ENCODE data around the gene BECN2. TPM values are rescaled to one million over a fixed set of nuclear protein-coding genes. Genes with fewer than 3 reads are reported as not detected.

BECN2 gene
- total RNA-seq: not detected

- Mint-ChIP-seq H3K36me3 (no peaks in the 10 kb centered on the region), H3K4me1 (no peaks in the 10 kb centered on the region), H3K9me3 (ENCODE audit: low read depth) (no peaks in the 10 kb centered on the region), H3K4me3 (no peak within 1 kb of the TSS), H3K27ac (no peak within 1 kb of the TSS), H3K27me3 (no peaks in the 10 kb centered on the region)
- CTCF ChIA-PET: no interaction called here
- ATAC-seq (no peak), DNase-seq (no peak)
Observed at GRCh38 chr1:241957692-241958494, at the start of gene BECN2. TSS of gene BECN2 (plus strand) at chr1:241957767. CDS start at chr1:241957767, 0 bp downstream.

- Mint-ChIP-seq H3K4me1 (no peaks in the 10 kb centered on the region), H3K27me3 (no peaks in the 10 kb centered on the region), H3K4me3 (no peak overlapping the region)
Observed at GRCh38 chr1:241916196-241916595, 41.4 kb upstream of the BECN2 start.

GRCh38 chr1:241917487-241917886 is 40.1 kb upstream of the BECN2 start:
- DNase-seq (no peak), ATAC-seq (no peak)
- Mint-ChIP-seq H3K4me3 (no peak overlapping the region), H3K36me3 (no peaks in the 10 kb centered on the region), H3K9me3 (ENCODE audit: low read depth) (no peaks in the 10 kb centered on the region), H3K27me3 (no peaks in the 10 kb centered on the region), H3K27ac (no peak overlapping the region), H3K4me1 (no peaks in the 10 kb centered on the region)
- CTCF ChIA-PET: no interaction called here

More at GRCh38 chr1:241916196-241916595, 41.4 kb upstream of the BECN2 start:
- Mint-ChIP-seq H3K36me3 (peaks cover 2% of the 10 kb centered on the region), H3K27ac (no peak overlapping the region), H3K9me3 (ENCODE audit: low read depth) (no peaks in the 10 kb centered on the region)
- CTCF ChIA-PET: no interaction called here
- ATAC-seq: no peak
- DNase-seq: no peak

GRCh38 chr1:241918879-241919278 is 38.7 kb upstream of the BECN2 start:
- CTCF ChIA-PET: no interaction called here
- no peak for ATAC-seq
- H3K4me3 Mint-ChIP-seq: no peak overlapping the region
- no peaks in the 10 kb centered on the region for H3K36me3 Mint-ChIP-seq
- no peaks in the 10 kb centered on the region for H3K9me3 Mint-ChIP-seq (ENCODE audit: low read depth)
- no peak overlapping the region for H3K27ac Mint-ChIP-seq
- DNase-seq: no peak
- no peaks in the 10 kb centered on the region for H3K27me3 Mint-ChIP-seq
- no peaks in the 10 kb centered on the region for H3K4me1 Mint-ChIP-seq

- no peak overlapping the region for H3K4me3 Mint-ChIP-seq
- CTCF ChIA-PET: no interaction called here
- no peaks in the 10 kb centered on the region for H3K9me3 Mint-ChIP-seq (ENCODE audit: low read depth)
- no peaks in the 10 kb centered on the region for H3K27me3 Mint-ChIP-seq
- DNase-seq: no peak
- no peak for ATAC-seq
- no peaks in the 10 kb centered on the region for H3K36me3 Mint-ChIP-seq
- no peak overlapping the region for H3K27ac Mint-ChIP-seq
- H3K4me1 Mint-ChIP-seq: no peaks in the 10 kb centered on the region
Observed at GRCh38 chr1:241924080-241924808, 33.3 kb upstream of the BECN2 start.

- ATAC-seq (no peak), DNase-seq (no peak)
- Mint-ChIP-seq H3K27me3 (no peaks in the 10 kb centered on the region), H3K27ac (no peak overlapping the region), H3K4me3 (no peak overlapping the region), H3K36me3 (no peaks in the 10 kb centered on the region), H3K9me3 (ENCODE audit: low read depth) (no peaks in the 10 kb centered on the region), H3K4me1 (no peaks in the 10 kb centered on the region)
- CTCF ChIA-PET: no interaction called here
Observed at GRCh38 chr1:241926141-241926540, 31.4 kb upstream of the BECN2 start.

GRCh38 chr1:241927321-241927720 is 30.2 kb upstream of the BECN2 start:
- Mint-ChIP-seq H3K27ac (no peak overlapping the region), H3K36me3 (no peaks in the 10 kb centered on the region), H3K27me3 (no peaks in the 10 kb centered on the region), H3K4me1 (no peaks in the 10 kb centered on the region), H3K9me3 (ENCODE audit: low read depth) (no peaks in the 10 kb centered on the region), H3K4me3 (no peak overlapping the region)
- CTCF ChIA-PET: interaction anchor here (0.7 kb wide), 1 partner anchor 132 kb away, joined by 3 read pairs; no protein-coding TSS in a partner anchor
- ATAC-seq: no peak
- no peak for DNase-seq

GRCh38 chr1:241932845-241933244 is 24.7 kb upstream of the BECN2 start:
- no peak for ATAC-seq
- H3K4me3 Mint-ChIP-seq: no peak overlapping the region
- H3K9me3 Mint-ChIP-seq (ENCODE audit: low read depth): no peaks in the 10 kb centered on the region
- CTCF ChIA-PET: no interaction called here
- H3K27ac Mint-ChIP-seq: no peak overlapping the region
- DNase-seq: no peak
- H3K4me1 Mint-ChIP-seq: no peaks in the 10 kb centered on the region
- H3K27me3 Mint-ChIP-seq: peaks cover 9% of the 10 kb centered on the region
- H3K36me3 Mint-ChIP-seq: no peaks in the 10 kb centered on the region

GRCh38 chr1:241934201-241934848 is 23.2 kb upstream of the BECN2 start:
- no peak overlapping the region for H3K27ac Mint-ChIP-seq
- DNase-seq (no peak), ATAC-seq (no peak)
- H3K4me3 Mint-ChIP-seq: no peak overlapping the region
- no peaks in the 10 kb centered on the region for H3K36me3 Mint-ChIP-seq
- CTCF ChIA-PET: interaction anchor here (0.9 kb wide), 1 partner anchor 38 kb away, joined by 3 read pairs; no protein-coding TSS in a partner anchor
- peaks cover 4% of the 10 kb centered on the region for H3K9me3 Mint-ChIP-seq (ENCODE audit: low read depth)
- H3K27me3 Mint-ChIP-seq: peaks cover 9% of the 10 kb centered on the region
- no peaks in the 10 kb centered on the region for H3K4me1 Mint-ChIP-seq

GRCh38 chr1:241934866-241935265 is 22.7 kb upstream of the BECN2 start:
- no peak overlapping the region for H3K27ac Mint-ChIP-seq

GRCh38 chr1:241939798-241940197 is 17.8 kb upstream of the BECN2 start:
- peaks cover 4% of the 10 kb centered on the region for H3K27me3 Mint-ChIP-seq
- peaks cover 4% of the 10 kb centered on the region for H3K9me3 Mint-ChIP-seq (ENCODE audit: low read depth)
- no peak overlapping the region for H3K4me3 Mint-ChIP-seq
- no peaks in the 10 kb centered on the region for H3K36me3 Mint-ChIP-seq
- ATAC-seq: no peak
- H3K27ac Mint-ChIP-seq: no peak overlapping the region
- H3K4me1 Mint-ChIP-seq: no peaks in the 10 kb centered on the region
- no peak for DNase-seq
- CTCF ChIA-PET: no interaction called here

More at GRCh38 chr1:241934866-241935265, 22.7 kb upstream of the BECN2 start:
- no peak for DNase-seq
- Mint-ChIP-seq H3K4me1 (no peaks in the 10 kb centered on the region), H3K4me3 (no peak overlapping the region), H3K36me3 (no peaks in the 10 kb centered on the region), H3K9me3 (ENCODE audit: low read depth) (peaks cover 4% of the 10 kb centered on the region), H3K27me3 (peaks cover 12% of the 10 kb centered on the region)
- CTCF ChIA-PET: no interaction called here
- ATAC-seq: no peak

GRCh38 chr1:241942738-241943137 is 14.8 kb upstream of the BECN2 start:
- Mint-ChIP-seq H3K27me3 (peaks cover 4% of the 10 kb centered on the region), H3K9me3 (ENCODE audit: low read depth) (peaks cover 4% of the 10 kb centered on the region), H3K36me3 (no peaks in the 10 kb centered on the region), H3K4me3 (no peak overlapping the region), H3K27ac (no peak overlapping the region), H3K4me1 (no peaks in the 10 kb centered on the region)
- ATAC-seq (no peak), DNase-seq (no peak)
- CTCF ChIA-PET: no interaction called here

GRCh38 chr1:241944300-241944699 is 13.3 kb upstream of the BECN2 start:
- H3K4me1 Mint-ChIP-seq: no peaks in the 10 kb centered on the region
- CTCF ChIA-PET: no interaction called here
- H3K9me3 Mint-ChIP-seq (ENCODE audit: low read depth): no peaks in the 10 kb centered on the region
- no peak for DNase-seq
- H3K36me3 Mint-ChIP-seq: no peaks in the 10 kb centered on the region
- ATAC-seq: no peak
- H3K27me3 Mint-ChIP-seq: peaks cover 4% of the 10 kb centered on the region
- no peak overlapping the region for H3K27ac Mint-ChIP-seq
- no peak overlapping the region for H3K4me3 Mint-ChIP-seq
